Adrenal gland (tissue), 19 donors: ENCODE measurements around the gene GMIP. TPM values are rescaled to one million over a fixed set of nuclear protein-coding genes. Genes with fewer than 3 reads are reported as not detected.
A peak's percentile ranks its signal among the peaks of the same experiment; 100 is the strongest.
"Not testable (repeated sequence)": the region's sequence is repeated elsewhere in the genome, so short reads cannot be mapped to it uniquely, and the experiment has no call there.

Experiments
- DNase-seq, 7 donors: peaks; one replicate each; pipeline ENCODE4 v3.0.0-alpha.2; 2019 to 2020
- H3K27ac ChIP-seq, 5 donors: fragments of 200-600 bp; sonication (generic) in 4 of 5; 1 replicate in 3 of 5; 2 replicates in 2 of 5; pipeline versions ENCODE4 v1.5.1 to v1.8.0; 2016 to 2020; ENCODE audit warnings: mild to moderate bottlenecking in 1 of 5
- H3K27me3 ChIP-seq: fragments of 200-600 bp; 2 replicates; pipeline ENCODE4 v1.8.0; 2021
- H3K36me3 ChIP-seq, 2 donors: fragments of 200-600 bp; replicated peaks in 1 of 2; 1 replicate in 1 of 2; 2 replicates in 1 of 2; pipeline versions ENCODE4 v1.5.1 to v1.8.0; 2018 to 2022
- H3K4me1 ChIP-seq, 2 donors: fragments of 200-600 bp; replicated peaks in 1 of 2; 1 replicate in 1 of 2; 2 replicates in 1 of 2; pipeline versions ENCODE4 v1.5.1 to v1.8.0; 2018 to 2021
- H3K4me3 ChIP-seq, 4 donors: fragments of 200-600 bp; sonication (generic) in 3 of 4; one replicate each; pipeline ENCODE4 v1.5.1; 2016 to 2018
- H3K9me3 ChIP-seq, 3 donors: fragments of 200-600 bp; sonication (generic) in 1 of 3; replicated peaks in 1 of 3; 1 replicate in 2 of 3; 2 replicates in 1 of 3; pipeline versions ENCODE4 v1.5.1 to v1.8.0; 2016 to 2021
- CTCF ChIP-seq, 6 experiments: fragments of 450-650 bp in 4 of 6; fragments of 200-600 bp in 2 of 6; sonication (generic) in 1 of 6; IDR thresholded peaks; 1 replicate in 5 of 6; 2 replicates in 1 of 6; pipeline versions ENCODE4 v1.5.1 to v1.8.0; 2016 to 2021; ENCODE audit warnings: antibody characterized with exemption in 6 of 6, mild to moderate bottlenecking in 2 of 6, moderate library complexity in 1 of 6
- POLR2A ChIP-seq, 2 donors: fragments of 450-650 bp; IDR thresholded peaks; one replicate each; pipeline ENCODE4 v1.6.1; 2017; ENCODE audit warnings: antibody characterized with exemption in 2 of 2, mild to moderate bottlenecking in 2 of 2, moderate library complexity in 1 of 2
- WGBS, 4 donors: extraction: QIAGEN DNeasy Blood & Tissue Kit in 2 of 4; methylation state at CpG; one replicate each; pipeline versions ENCODE4 v1.1.5 to v1.1.7; 2013 to 2017; 5-methylcytosine and 5-hydroxymethylcytosine counted together
- intact Hi-C, 2 donors: fragments of 100-400 bp; cut with DNase I; formaldehyde crosslinking; loops; one replicate each; pipeline versions ENCODE4 v1.14.1 to v1.15.0; 2022 to 2023
- long read RNA-seq, 10 donors: library from polyadenylated mRNA in 3 of 10; unstranded in 2 of 10; stranded (forward) in 1 of 10; transcript quantifications; one replicate each; pipeline ENCODE4 v2.0.0 and lab custom pipeline, GENCODE V29; 2021 to 2026
- polyA plus RNA-seq, 3 donors: library from polyadenylated mRNA; stranded (reverse); fragments of 200-250 nt in 2 of 3; fragments of 350-450 nt in 1 of 3; fragmentation: Illumina TruSeq in 1 of 3; extraction: RNeasy Lipid Tissue Mini Kit (QIAGEN cat#74804) in 1 of 3; gene quantifications; one replicate each; pipeline ENCODE4 v1.2.3, GENCODE V29; 2013 to 2014
- total RNA-seq, 9 donors: library from RNA; depleted of rRNA in 4 of 9; stranded (reverse); fragments of >200 nt in 4 of 9; fragments of 120-200 nt in 1 of 9; fragmentation: NEBNext Ultra II Directional in 1 of 9; extraction: Animal tissue kit (Norgen Biotek cat#: 25700) in 1 of 9; gene quantifications; one replicate each; pipeline versions ENCODE4 v1.1.0 to v1.2.4, GENCODE V29; 2013 to 2023
- donor health status: healthy with polysubstance abuse.
- donor health status: Bipolar disorder and iron deficiency.
- donor health status: DM: yes; HTN: yes; CAD: no.
- donor health status: DM: no; HTN: no; CAD: no.
- donor health status: DM: no; HTN: no; CAD: no.
- donor health status: DM: yes; HTN: yes; CAD: no.

GMIP gene
- total RNA-seq (10 to 100 TPM in 5 of 9 donors, 1 to 10 TPM in 3, under 1 TPM in 1; 0.44 to 17.0 (median 10.3) TPM), polyA plus RNA-seq (10 to 100 TPM in 1 of 3 donors, 1 to 10 TPM in 2; 2.7 to 13.8 (median 3.2) TPM)
- long read RNA-seq, donor 1, result 0 reads
- long read RNA-seq, donor 2, result 0 reads
- long read RNA-seq, donor 3, result 0 reads
- long read RNA-seq, donor 4, partial matches to known transcripts, result 0 of 1 reads
- long read RNA-seq, donor 4, other reads (novel, unspliced or antisense), result 1 of 1 reads
- long read RNA-seq, donor 5, transcript GMIP-201 (21 exons, 3,538 nt), result major isoform, 10 of 23 reads
- long read RNA-seq, donor 5, partial matches to known transcripts, result 2 of 23 reads
- long read RNA-seq, donor 5, other reads (novel, unspliced or antisense), result 7 of 23 reads
- long read RNA-seq, donor 6, result 0 reads
- long read RNA-seq, donor 7, result 0 reads
- long read RNA-seq, donor 8, partial matches to known transcripts, result 0 of 1 reads
- long read RNA-seq, donor 8, other reads (novel, unspliced or antisense), result 0 of 1 reads
- long read RNA-seq, donor 9, result 0 reads
- long read RNA-seq, donor 10, partial matches to known transcripts, result 0 of 1 reads
- long read RNA-seq, donor 10, other reads (novel, unspliced or antisense), result 0 of 1 reads

- TF ChIP-seq CTCF (IDR thresholded peaks at IDR 0.05), result peak; percentile 73 to 93 (median 82)
- peak in 1 of 2 donors; percentile 15 for TF ChIP-seq POLR2A (IDR thresholded peaks at IDR 0.05)
- Histone ChIP-seq H3K4me1 (peaks cover 8 to 10% of the 10 kb centered on the region in 2 donors), H3K27ac (peak within 1 kb of the TSS in 3 of 5 donors; percentile 31 to 84 (median 32)), H3K27me3 (no peaks in the 10 kb centered on the region), H3K4me3 (peak within 1 kb of the TSS in 3 of 4 donors; percentile 20 to 91 (median 65)), H3K9me3 (no peaks in the 10 kb centered on the region), H3K36me3 (peaks cover 0 to 32% of the 10 kb centered on the region in 2 donors)
- 0 to 2% (median 1%) methylated on average over 6 to 50 of the region's 50 CpGs for WGBS, 4 donors
- intact Hi-C loops, result loop anchor here (2.0 to 5.0 kb wide), 2 partner anchors 106 to 111 kb away; partner anchors contain the start of gene CILP2 (in 1 of the 2)
- peak; percentile 57 to 83 (median 72) for DNase-seq
Measured at GRCh38 chr19:19643158-19644053, at the start of gene GMIP. GMIP (minus strand) TSS chr19:19643657; CDS start chr19:19643529, 128 bp downstream.

- TF ChIP-seq POLR2A (IDR thresholded peaks at IDR 0.05) (no peak), CTCF (IDR thresholded peaks at IDR 0.05) (no peak)
- DNase-seq, result no peak
- Histone ChIP-seq H3K9me3 (no peaks in the 10 kb centered on the region), H3K4me1 (no peaks in the 10 kb centered on the region), H3K27ac (no peak overlapping the region), H3K27me3 (no peaks in the 10 kb centered on the region), H3K4me3 (no peak overlapping the region), H3K36me3 (no peaks in the 10 kb centered on the region)
- WGBS, 4 donors, result 86 to 97% (median 88%) methylated on average over 10 of the region's 10 CpGs
- intact Hi-C loops, result no loop called here
Measured at GRCh38 chr19:19691683-19692082, 48.2 kb upstream of the GMIP start.

- H3K27ac ChIP-seq, H3K4me3 ChIP-seq, H3K4me1 ChIP-seq, H3K27me3 ChIP-seq, intact Hi-C loops, H3K36me3 ChIP-seq, H3K9me3 ChIP-seq: not testable (repeated sequence)
- 97 to 98% (median 97%) methylated on average over 10 of the region's 10 CpGs for WGBS, 4 donors
- peak in 1 of 7 donors; percentile 49 for DNase-seq
Measured at GRCh38 chr19:19689023-19689422, 45.6 kb upstream of the GMIP start.

GRCh38 chr19:19687090-19687489, 43.6 kb upstream of the GMIP start:
- Histone ChIP-seq H3K27me3 (no peaks in the 10 kb centered on the region), H3K4me3 (no peak overlapping the region), H3K4me1 (no peaks in the 10 kb centered on the region), H3K9me3 (peaks cover 0 to 8% (median 0%) of the 10 kb centered on the region in 3 donors), H3K27ac (no peak overlapping the region), H3K36me3 (no peaks in the 10 kb centered on the region)
- 92 to 95% (median 93%) methylated on average over 3 of the region's 3 CpGs for WGBS, 4 donors
- TF ChIP-seq CTCF (IDR thresholded peaks at IDR 0.05) (no peak), POLR2A (IDR thresholded peaks at IDR 0.05) (no peak)
- intact Hi-C loops, result no loop called here
- DNase-seq, result peak in 1 of 7 donors; percentile 49
